Lower leg skin (tissue), 4 donors: ENCODE data around the gene HBE1. TPM values are rescaled to one million over a fixed set of nuclear protein-coding genes. Genes with fewer than 3 reads are reported as not detected.

Experiments
- DNase-seq, 2 donors: peaks; one replicate each; pipeline ENCODE4 v3.0.0-alpha.2; 2019; ENCODE audit warnings: low spot score in 2 of 2
- H3K4me3 ChIP-seq: fragments of 200-600 bp; sonication (generic); 2 replicates; pipeline ENCODE4 v1.5.1; 2017; ENCODE audit warnings: mild to moderate bottlenecking, low read depth; ENCODE audit not compliant: poor library complexity, severe bottlenecking
- CTCF ChIP-seq, 3 donors: fragments of 450-650 bp; IDR thresholded peaks; one replicate each; pipeline ENCODE4 v1.5.1; 2016; ENCODE audit warnings: antibody characterized with exemption in 3 of 3, mild to moderate bottlenecking in 3 of 3, moderate library complexity in 2 of 3
- POLR2A ChIP-seq, 2 donors: fragments of 450-650 bp; IDR thresholded peaks; one replicate each; pipeline ENCODE4 v1.6.1; 2016 to 2017; ENCODE audit warnings: antibody characterized with exemption in 2 of 2, mild to moderate bottlenecking in 1 of 2, moderate library complexity in 1 of 2
- WGBS, 2 donors: methylation state at CpG; one replicate each; pipeline ENCODE4 v1.1.5; 2018; 5-methylcytosine and 5-hydroxymethylcytosine counted together
- intact Hi-C: fragments of 100-400 bp; cut with DNase I; formaldehyde crosslinking; loops from one replicate; pipeline ENCODE4 v1.15.0; 2023; ENCODE audit warnings: low total_unique reads
- total RNA-seq, 4 donors: library from RNA; depleted of rRNA; stranded (reverse); fragments of >200 nt; gene quantifications; one replicate each; pipeline ENCODE4 v1.1.0, GENCODE V29; 2016

HBE1 gene
- total RNA-seq, 4 donors from 2014 or later: not detected

- H3K4me3 ChIP-seq: no peak overlapping the region
- intact Hi-C loops: no loop called here
- TF ChIP-seq POLR2A (IDR thresholded peaks at IDR 0.05) (no peak), CTCF (IDR thresholded peaks at IDR 0.05) (no peak)
- WGBS, 2 donors: 67 to 75% methylated on average over 2 of the region's 2 CpGs
- DNase-seq: no peak
These were observed 27.5 kb downstream of the HBE1 start for GRCh38 chr11:5242208-5242607.

DNA sequence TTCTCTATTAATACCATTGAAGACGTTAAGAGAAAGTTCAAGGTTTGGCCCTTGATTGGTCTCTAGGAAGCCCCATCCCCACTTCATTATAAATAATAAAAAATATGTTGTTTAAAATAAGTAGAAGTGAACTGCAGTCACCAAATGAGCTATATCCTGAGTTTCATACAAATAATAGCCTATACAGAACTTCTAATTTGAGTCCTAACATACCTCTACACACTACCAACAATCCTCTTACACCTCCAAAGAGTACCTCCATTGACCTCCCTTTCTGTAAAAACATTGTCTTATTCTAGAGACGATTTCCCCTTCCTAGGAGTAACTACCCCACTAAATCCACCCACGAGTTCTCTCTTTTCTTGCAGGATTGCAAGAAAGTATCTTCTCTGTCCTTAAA, 28.3 kb downstream of the HBE1 start:
- intact Hi-C loops: no loop called here
- TF ChIP-seq POLR2A (IDR thresholded peaks at IDR 0.05) (no peak), CTCF (IDR thresholded peaks at IDR 0.05) (no peak)
- WGBS, 2 donors: 66% methylated on average over 3 of the region's 3 CpGs
- no peak for DNase-seq
- H3K4me3 ChIP-seq: no peak overlapping the region

- DNase-seq: no peak
- no peak overlapping the region for H3K4me3 ChIP-seq
- WGBS, 2 donors: 51 to 56% methylated on average over 2 of the region's 2 CpGs
- intact Hi-C loops: no loop called here
- TF ChIP-seq POLR2A (IDR thresholded peaks at IDR 0.05): no peak
- no peak for TF ChIP-seq CTCF (IDR thresholded peaks at IDR 0.05)
These were observed 29.3 kb downstream of the HBE1 start for GRCh38 chr11:5240458-5240857.

DNA sequence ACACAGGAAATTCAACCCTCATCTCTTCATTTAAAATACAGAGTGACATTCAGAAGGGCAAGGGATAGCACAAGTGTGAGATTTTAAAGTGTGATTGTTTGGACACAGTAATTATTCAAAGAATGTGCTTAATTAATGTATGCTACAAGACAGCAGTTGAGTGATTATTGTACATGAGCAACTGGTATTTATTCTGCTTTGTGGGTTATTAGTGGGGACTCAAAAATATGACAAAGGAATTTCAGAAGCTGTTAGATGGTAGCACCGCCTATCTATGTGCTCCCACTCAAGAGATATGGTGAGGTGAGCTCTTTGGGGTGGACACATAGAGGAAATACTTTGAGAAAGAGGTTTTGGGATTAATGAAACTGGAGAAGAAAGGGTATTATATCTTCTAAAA, 29.7 kb downstream of the HBE1 start:
- intact Hi-C loops: no loop called here
- no peak overlapping the region for H3K4me3 ChIP-seq
- no peak for DNase-seq
- TF ChIP-seq POLR2A (IDR thresholded peaks at IDR 0.05) (no peak), CTCF (IDR thresholded peaks at IDR 0.05) (no peak)
- 86 to 92% methylated on average over 1 of the region's 1 CpG for WGBS, 2 donors

DNA sequence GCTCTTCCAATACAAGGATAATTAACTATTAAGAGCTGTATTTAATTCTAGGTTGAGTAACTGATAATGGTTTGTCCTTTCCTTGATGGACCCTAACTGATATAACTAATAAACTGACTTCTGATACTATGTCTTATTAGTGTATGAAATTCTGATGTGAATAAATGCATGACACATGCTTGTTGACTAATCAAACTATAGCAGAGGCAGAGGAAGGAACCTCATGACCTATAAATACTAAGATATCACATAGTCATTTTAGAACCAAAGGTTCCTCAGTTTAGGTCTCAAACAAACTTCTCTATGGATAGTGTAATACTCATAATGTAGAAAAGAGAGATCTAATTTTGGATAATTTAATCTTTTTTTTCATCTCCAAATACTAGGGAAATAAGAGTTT, 30.7 kb downstream of the HBE1 start:
- TF ChIP-seq CTCF (IDR thresholded peaks at IDR 0.05) (no peak), POLR2A (IDR thresholded peaks at IDR 0.05) (no peak)
- intact Hi-C loops: no loop called here
- no peak for DNase-seq
- no peak overlapping the region for H3K4me3 ChIP-seq

- 43 to 51% methylated on average over 2 of the region's 2 CpGs for WGBS, 2 donors
These were observed 31.3 kb downstream of the HBE1 start for GRCh38 chr11:5238486-5238885.

More at GRCh38 chr11:5238486-5238885, 31.3 kb downstream of the HBE1 start:
- no peak overlapping the region for H3K4me3 ChIP-seq
- no peak for DNase-seq
- intact Hi-C loops: no loop called here
- no peak for TF ChIP-seq CTCF (IDR thresholded peaks at IDR 0.05)
- TF ChIP-seq POLR2A (IDR thresholded peaks at IDR 0.05): no peak
